ENCODE results near the gene RASIP1. TPM values are rescaled to one million over a fixed set of nuclear protein-coding genes. Genes with fewer than 3 reads are reported as not detected.

RASIP1 gene
- total RNA-seq, 2 experiments from 2014 or later = 0.05 to 0.15 TPM

- H3K27ac Mint-ChIP-seq = no peak overlapping the region
- CTCF ChIA-PET = interaction anchor here (1.2 to 2.2 kb wide), 2 partner anchors 24 to 50 kb away, joined by 4 to 13 read pairs; no protein-coding TSS in a partner anchor
Measured at GRCh38 chr19:48737360-48737998, 2.9 kb downstream of the RASIP1 start.

GRCh38 chr19:48735031-48735615 lies 5.3 kb downstream of the RASIP1 start:
- peaks cover 3% of the 10 kb centered on the region for H3K27me3 Mint-ChIP-seq
- ChIA-PET POLR2A (no interaction called here), CTCF (no interaction called here)
- H3K4me1 Mint-ChIP-seq = peaks cover 10% of the 10 kb centered on the region
- no peaks in the 10 kb centered on the region for H3K36me3 Mint-ChIP-seq (ENCODE audit: low read depth)
- no peak overlapping the region for H3K4me3 Mint-ChIP-seq
- no peak overlapping the region for H3K27ac Mint-ChIP-seq
- peaks cover 4% of the 10 kb centered on the region for H3K9me3 Mint-ChIP-seq
- no peak for DNase-seq

More at GRCh38 chr19:48737360-48737998, 2.9 kb downstream of the RASIP1 start:
- Mint-ChIP-seq H3K27me3 (peaks cover 6% of the 10 kb centered on the region), H3K4me3 (no peak overlapping the region), H3K4me1 (peaks cover 22% of the 10 kb centered on the region), H3K9me3 (no peaks in the 10 kb centered on the region), H3K36me3 (ENCODE audit: low read depth) (no peaks in the 10 kb centered on the region)
- DNase-seq = no peak
- POLR2A ChIA-PET = interaction anchor here (0.9 to 2.6 kb wide), 2 partner anchors 12 to 256 kb away, joined by 3 to 11 read pairs; partner anchors contain the start of gene RUVBL2

DNA sequence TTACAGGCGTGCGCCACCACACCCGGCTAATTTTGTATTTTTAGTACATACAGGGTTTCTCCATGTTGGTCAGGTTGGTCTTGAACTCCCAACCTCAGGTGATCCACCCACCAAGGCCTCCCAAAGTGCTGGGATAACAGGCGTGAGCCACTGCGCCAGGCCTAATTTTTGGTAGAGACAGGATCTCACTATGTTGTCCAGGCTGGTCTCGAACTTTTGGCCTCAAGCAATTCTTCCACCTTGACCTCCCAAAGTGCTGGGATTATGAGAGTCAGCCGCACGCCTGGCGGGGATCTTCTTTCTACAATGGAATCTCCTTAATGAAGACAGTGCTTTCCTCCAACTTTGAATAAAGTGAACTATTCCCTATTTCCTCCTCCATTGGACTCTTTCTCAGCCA lies 5.8 kb downstream of the RASIP1 start:
- POLR2A ChIA-PET = no interaction called here
- CTCF ChIA-PET = no interaction called here
- H3K4me1 Mint-ChIP-seq = peaks cover 7% of the 10 kb centered on the region
- H3K36me3 Mint-ChIP-seq (ENCODE audit: low read depth) = no peaks in the 10 kb centered on the region
- no peak overlapping the region for H3K27ac Mint-ChIP-seq
- no peaks in the 10 kb centered on the region for H3K27me3 Mint-ChIP-seq
- H3K4me3 Mint-ChIP-seq = no peak overlapping the region
- H3K9me3 Mint-ChIP-seq = peaks cover 4% of the 10 kb centered on the region
- DNase-seq = no peak

GRCh38 chr19:48731452-48731851 lies 9.0 kb downstream of the RASIP1 start:
- Mint-ChIP-seq H3K27ac (no peak overlapping the region), H3K36me3 (ENCODE audit: low read depth) (peaks cover 12% of the 10 kb centered on the region), H3K27me3 (no peaks in the 10 kb centered on the region), H3K4me1 (peaks cover 10% of the 10 kb centered on the region), H3K9me3 (peaks cover 12% of the 10 kb centered on the region), H3K4me3 (no peak overlapping the region)
- DNase-seq = no peak
- CTCF ChIA-PET = no interaction called here
- POLR2A ChIA-PET = no interaction called here

GRCh38 chr19:48728911-48729664 lies 11.3 kb downstream of the RASIP1 start:
- no peaks in the 10 kb centered on the region for H3K27me3 Mint-ChIP-seq
- no peak overlapping the region for H3K27ac Mint-ChIP-seq
- no peak for DNase-seq
- H3K9me3 Mint-ChIP-seq = peaks cover 25% of the 10 kb centered on the region
- H3K4me3 Mint-ChIP-seq = no peak overlapping the region
- CTCF ChIA-PET = interaction anchor here (1.6 kb wide), 1 partner anchor 10 kb away, joined by 7 read pairs; no protein-coding TSS in a partner anchor
- peaks cover 27% of the 10 kb centered on the region for H3K4me1 Mint-ChIP-seq
- peaks cover 27% of the 10 kb centered on the region for H3K36me3 Mint-ChIP-seq (ENCODE audit: low read depth)
- POLR2A ChIA-PET = interaction anchor here (1.6 kb wide), 1 partner anchor 10 kb away, joined by 4 read pairs; no protein-coding TSS in a partner anchor

DNA sequence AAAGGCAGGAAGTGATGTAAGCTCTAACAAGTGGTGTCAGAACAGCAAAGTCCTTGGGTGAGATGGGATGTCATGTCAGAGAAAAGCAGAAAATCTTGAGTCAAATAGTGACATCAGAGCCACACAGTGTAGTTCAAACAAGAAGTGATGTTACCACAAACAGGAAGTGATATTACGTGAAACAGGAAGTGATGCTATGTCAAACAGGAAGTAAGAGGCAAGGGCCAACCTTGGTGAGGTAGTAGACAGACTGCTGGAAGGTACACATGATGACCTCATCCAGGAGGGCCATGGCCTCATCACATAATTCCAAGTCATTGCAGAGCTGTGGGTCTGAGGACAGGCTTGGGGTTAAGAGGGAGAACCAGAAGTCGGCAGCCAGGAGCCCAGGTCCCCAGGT lies 13.9 kb downstream of the RASIP1 start:
- Mint-ChIP-seq H3K4me3 (no peak overlapping the region), H3K27me3 (no peaks in the 10 kb centered on the region), H3K36me3 (ENCODE audit: low read depth) (peaks cover 27% of the 10 kb centered on the region), H3K4me1 (peaks cover 32% of the 10 kb centered on the region), H3K27ac (peak overlapping the region; percentile 81), H3K9me3 (peaks cover 25% of the 10 kb centered on the region)
- ChIA-PET CTCF (interaction anchor here (1.3 to 3.5 kb wide), 2 partner anchors 12 to 69 kb away, joined by 5 to 14 read pairs; no protein-coding TSS in a partner anchor), POLR2A (interaction anchor here (0.9 to 3.4 kb wide), 4 partner anchors 10 to 33 kb away, joined by 3 to 11 read pairs (median 3); no protein-coding TSS in a partner anchor)
- peak; percentile 47 for DNase-seq

DNA sequence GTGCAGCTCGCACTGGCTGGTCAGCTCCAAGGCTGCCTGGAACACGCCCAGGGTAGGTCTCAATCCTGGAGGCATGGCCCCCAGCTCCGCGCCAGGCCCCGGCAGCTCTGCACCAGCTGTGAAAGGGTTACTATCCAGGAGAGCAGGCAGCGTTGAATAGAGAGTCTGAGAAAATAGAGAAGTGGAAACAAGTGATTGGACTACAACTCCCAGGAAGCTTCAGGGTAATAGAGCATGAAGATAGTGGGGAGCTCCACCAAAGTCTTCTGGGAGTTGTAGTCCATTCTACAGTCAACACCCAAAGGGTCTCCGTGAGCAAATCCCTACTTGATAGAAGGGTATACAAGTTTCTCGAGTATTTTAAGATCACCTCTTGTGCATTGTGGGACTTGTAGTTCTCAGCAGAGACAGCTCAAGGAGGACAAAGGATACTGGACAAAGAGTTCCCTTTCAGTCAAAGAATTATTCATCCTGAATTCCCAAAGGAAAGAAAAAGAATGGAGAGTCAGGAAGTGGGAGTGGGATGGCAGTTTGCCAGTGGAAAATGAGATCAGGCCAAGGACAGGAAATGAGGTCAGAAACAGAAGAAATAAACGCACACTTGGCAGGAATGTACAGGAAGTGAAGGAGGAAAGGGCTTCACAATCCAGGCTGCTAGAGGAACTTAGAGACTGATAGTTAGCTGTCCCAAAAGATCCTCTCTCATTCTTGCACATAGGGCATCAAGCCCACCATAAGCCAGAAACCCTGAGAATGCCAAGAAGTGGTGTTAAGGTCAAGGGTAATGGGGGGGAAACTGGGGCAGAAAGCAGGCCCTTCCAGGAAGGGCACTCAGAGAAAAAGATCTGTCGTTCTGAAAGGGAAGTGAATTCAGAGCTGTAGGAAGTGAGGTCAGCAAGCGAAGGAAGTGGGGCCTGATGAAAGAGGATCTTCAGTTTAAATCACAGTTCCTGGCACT lies 15.3 kb downstream of the RASIP1 start:
- peaks cover 27% of the 10 kb centered on the region for H3K36me3 Mint-ChIP-seq (ENCODE audit: low read depth)
- peaks cover 43% of the 10 kb centered on the region for H3K4me1 Mint-ChIP-seq
- ChIA-PET POLR2A (interaction anchor here (0.9 to 3.4 kb wide), 6 partner anchors 9 to 176 kb away, joined by 3 to 11 read pairs (median 4); no protein-coding TSS in a partner anchor), CTCF (interaction anchor here (2.2 to 3.5 kb wide), 2 partner anchors 14 to 268 kb away, joined by 6 to 14 read pairs; partner anchors contain the start of genes GYS1 and RUVBL2)
- peaks cover 21% of the 10 kb centered on the region for H3K9me3 Mint-ChIP-seq
- H3K27ac Mint-ChIP-seq = peak overlapping the region; percentile 82
- DNase-seq = no peak
- no peaks in the 10 kb centered on the region for H3K27me3 Mint-ChIP-seq
- H3K4me3 Mint-ChIP-seq = no peak overlapping the region

DNA sequence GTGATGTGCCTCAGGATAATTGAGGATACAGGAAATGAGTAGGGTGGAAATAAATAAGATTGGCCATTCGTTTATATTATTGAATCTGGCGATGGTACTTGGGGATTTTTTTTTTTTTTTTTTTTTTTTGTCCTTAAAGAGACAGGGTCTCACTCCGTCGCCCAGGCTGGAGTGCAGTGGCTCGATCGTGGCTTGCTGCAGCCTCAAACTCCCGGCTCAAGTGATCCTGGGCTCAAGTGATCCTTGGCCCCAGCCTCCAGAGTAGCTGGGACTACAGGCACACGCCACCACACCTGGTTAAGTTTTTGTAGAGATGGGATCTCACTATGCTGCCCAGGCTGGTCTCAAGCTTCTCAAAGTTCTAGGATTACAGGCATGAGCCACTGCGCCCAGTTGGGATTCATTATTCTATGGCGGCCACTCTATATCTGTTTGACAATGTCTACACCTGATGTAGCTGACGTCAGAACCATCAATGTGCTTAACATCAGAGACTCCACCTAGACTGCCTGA lies 18.2 kb downstream of the RASIP1 start:
- H3K9me3 Mint-ChIP-seq = peaks cover 18% of the 10 kb centered on the region
- H3K27me3 Mint-ChIP-seq = no peaks in the 10 kb centered on the region
- POLR2A ChIA-PET = no interaction called here
- H3K4me3 Mint-ChIP-seq = no peak overlapping the region
- peaks cover 22% of the 10 kb centered on the region for H3K36me3 Mint-ChIP-seq (ENCODE audit: low read depth)
- no peak overlapping the region for H3K27ac Mint-ChIP-seq
- CTCF ChIA-PET = no interaction called here
- DNase-seq = no peak
- H3K4me1 Mint-ChIP-seq = peaks cover 40% of the 10 kb centered on the region

GRCh38 chr19:48720613-48721296 lies 19.7 kb downstream of the RASIP1 start:
- peak overlapping the region; percentile 87 for H3K4me3 Mint-ChIP-seq
- peak overlapping the region; percentile 95 for H3K27ac Mint-ChIP-seq
- peaks cover 30% of the 10 kb centered on the region for H3K4me1 Mint-ChIP-seq
- H3K27me3 Mint-ChIP-seq = no peaks in the 10 kb centered on the region
- POLR2A ChIA-PET = interaction anchor here (0.7 to 1.4 kb wide), 3 partner anchors 13 to 244 kb away, joined by 3 to 9 read pairs (median 3); no protein-coding TSS in a partner anchor
- peaks cover 11% of the 10 kb centered on the region for H3K36me3 Mint-ChIP-seq (ENCODE audit: low read depth)
- peak; percentile 96 for DNase-seq
- peaks cover 9% of the 10 kb centered on the region for H3K9me3 Mint-ChIP-seq
- CTCF ChIA-PET = interaction anchor here (0.6 to 1.2 kb wide), 4 partner anchors 45 to 1235 kb away, joined by 3 to 5 read pairs (median 4); partner anchors contain the start of genes GYS1 and RUVBL2

DNA sequence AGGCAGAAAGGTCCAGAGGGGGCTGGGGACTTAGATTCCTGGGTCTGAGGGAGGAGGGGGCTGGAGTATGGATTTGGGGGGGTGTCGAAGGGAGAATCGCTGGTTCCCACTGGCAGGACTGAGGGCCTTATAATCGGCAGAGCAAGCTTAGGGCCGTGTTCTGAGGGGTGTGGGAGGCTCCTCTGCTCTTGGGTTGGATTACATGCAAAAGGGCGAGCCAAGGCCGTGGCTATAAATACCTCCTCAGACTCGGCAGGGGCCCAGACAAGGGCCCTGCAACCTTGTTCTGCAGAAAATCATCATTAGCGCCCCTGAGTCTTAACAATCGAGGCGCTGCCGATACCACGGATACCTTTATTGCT lies 20.2 kb downstream of the RASIP1 start:
- POLR2A ChIA-PET = interaction anchor here (0.7 to 1.4 kb wide), 3 partner anchors 13 to 244 kb away, joined by 3 to 9 read pairs (median 3); no protein-coding TSS in a partner anchor
- H3K4me3 Mint-ChIP-seq = peak overlapping the region; percentile 87
- CTCF ChIA-PET = interaction anchor here (0.6 to 1.2 kb wide), 3 partner anchors 45 to 1235 kb away, joined by 3 to 5 read pairs (median 5); partner anchors contain the start of genes GYS1 and RUVBL2
- H3K36me3 Mint-ChIP-seq (ENCODE audit: low read depth) = peaks cover 6% of the 10 kb centered on the region
- peaks cover 25% of the 10 kb centered on the region for H3K4me1 Mint-ChIP-seq
- H3K27ac Mint-ChIP-seq = peak overlapping the region; percentile 95
- no peak for DNase-seq
- H3K9me3 Mint-ChIP-seq = peaks cover 5% of the 10 kb centered on the region
- H3K27me3 Mint-ChIP-seq = no peaks in the 10 kb centered on the region

DNA sequence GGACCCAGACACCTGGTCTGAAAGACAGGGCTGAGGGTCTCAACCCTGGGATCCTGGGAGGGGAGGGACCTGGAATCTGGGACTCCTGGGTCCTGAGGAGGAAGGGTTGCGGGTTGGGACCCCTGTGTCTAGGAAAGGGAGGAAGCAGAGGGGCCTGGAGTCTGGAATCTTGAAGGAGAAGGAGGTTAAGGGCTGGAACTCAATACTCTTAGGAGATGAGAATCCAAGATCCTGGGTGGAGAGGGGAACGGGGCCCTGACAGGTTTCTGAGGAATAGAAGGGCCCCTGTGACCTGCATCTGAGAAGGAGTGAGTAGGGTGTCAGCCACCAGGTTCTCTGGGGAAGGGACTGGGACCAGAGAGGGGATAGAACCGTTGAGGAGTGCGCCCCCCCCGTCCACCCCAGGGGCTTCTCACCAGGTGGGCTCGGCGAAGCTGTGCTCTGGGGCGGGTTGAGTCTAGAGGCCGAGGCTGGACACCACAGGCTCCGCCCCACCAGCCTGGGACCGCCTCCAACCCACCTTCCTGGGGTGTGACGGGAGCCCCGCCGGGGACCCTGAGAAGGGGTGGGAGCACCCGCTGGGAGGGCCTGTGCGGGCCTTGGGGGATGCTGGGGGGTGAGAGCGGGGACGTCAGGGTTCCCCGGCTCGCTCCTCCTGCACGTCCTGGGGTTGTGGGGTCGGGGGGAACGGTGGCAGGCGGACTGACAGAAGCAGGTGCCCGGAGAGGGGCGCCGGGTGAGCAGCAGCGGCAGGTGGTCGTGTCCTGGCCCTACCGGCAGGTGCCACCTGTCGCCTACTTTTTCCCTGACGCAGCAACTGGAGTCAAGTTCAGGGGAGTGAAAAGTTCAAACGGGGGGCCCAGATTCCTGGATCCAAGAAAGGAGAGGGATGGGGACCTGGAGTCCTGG lies 20.9 kb downstream of the RASIP1 start, which contains the start of gene MAMSTR:
MAMSTR (minus strand) TSS at position 463 of the 909 bp plus-strand sequence. CDS start 694 bp downstream, outside the sequence.
- Mint-ChIP-seq H3K4me3 (peak within 1 kb of the TSS; percentile 87), H3K9me3 (no peaks in the 10 kb centered on the region), H3K36me3 (ENCODE audit: low read depth) (no peaks in the 10 kb centered on the region), H3K27ac (peak within 1 kb of the TSS; percentile 95), H3K4me1 (peaks cover 24% of the 10 kb centered on the region), H3K27me3 (no peaks in the 10 kb centered on the region)
- ChIA-PET POLR2A (no interaction called here), CTCF (no interaction called here)
- DNase-seq = no peak

All from activated CD4-positive, alpha-beta memory T cell treated with anti-CD3 and anti-CD28 coated beads, Interleukin-2, amount 10 ng/mL, durations not matched to agents 7 days and 5 days (primary cell).